K562 (cell line): Measurements from ENCODE around the gene VWA7. TPM values are rescaled to one million over a fixed set of nuclear protein-coding genes. Genes with fewer than 3 reads are reported as not detected.

Experiments used
- ATF2 ChIP-seq: sonication (generic); formaldehyde crosslinking; IDR thresholded peaks from 2 replicates; pipeline ENCODE4 v1.8.1; 2022; ENCODE audit warnings: missing genetic modification reagents
- CEBPB ChIP-seq: fragments of 450-650 bp; IDR thresholded peaks from 2 replicates; pipeline ENCODE4 v1.6.1; 2016; ENCODE audit warnings: missing genetic modification characterization, missing compliant biosample characterization
- CHCHD3 ChIP-seq: fragments of 250-450 bp; sonication (Bioruptor Pico); IDR thresholded peaks from 2 replicates; pipeline ENCODE4 v2.1.2; 2022; ENCODE audit warnings: mild to moderate bottlenecking
- COPS2 ChIP-seq: fragments of 450-650 bp; conservative IDR thresholded peaks from 2 replicates; pipeline ENCODE4 v1.6.1; 2016; ENCODE audit warnings: mild to moderate bottlenecking, moderate library complexity
- CREB1 ChIP-seq, 2 experiments: sonication (generic) in 1 of 2; formaldehyde crosslinking in 1 of 2; IDR thresholded peaks; 2 replicates each; pipeline versions ENCODE4 v1.6.1 to v1.8.0; 2012 to 2022; ENCODE audit warnings: inconsistent platforms in 1 of 2, mild to moderate bottlenecking in 1 of 2, missing genetic modification reagents in 1 of 2, moderate library complexity in 1 of 2
- HIVEP1 ChIP-seq: fragments of 250-450 bp; sonication (Bioruptor Pico); IDR thresholded peaks from 2 replicates; pipeline ENCODE4 v1.4.0; 2020; ENCODE audit warnings: mild to moderate bottlenecking
- HMG20B ChIP-seq: fragments of 250-450 bp; sonication (Bioruptor Pico); IDR thresholded peaks from 2 replicates; pipeline ENCODE4 v1.5.0; 2021; ENCODE audit warnings: mild to moderate bottlenecking
- NEUROD1 ChIP-seq: fragments of 150-350 bp; IDR thresholded peaks from 2 replicates; pipeline ENCODE4 v1.6.1; 2014; ENCODE audit warnings: borderline replicate concordance, low read length, low read depth; ENCODE audit not compliant: partially characterized antibody
- POLR2A ChIP-seq: fragments of 450-650 bp; conservative IDR thresholded peaks from 2 replicates; pipeline ENCODE4 v1.6.1; 2016
- RHOXF2B ChIP-seq: fragments of 250-450 bp; sonication (Bioruptor Pico); conservative IDR thresholded peaks from 2 replicates; pipeline ENCODE4 v1.5.1; 2021
- SLC30A9 ChIP-seq: fragments of 250-450 bp; sonication (Bioruptor Pico); IDR thresholded peaks from 2 replicates; pipeline ENCODE4 v1.8.0; 2022; ENCODE audit warnings: mild to moderate bottlenecking, moderate library complexity
- TCF7L2 ChIP-seq: fragments of 150-350 bp; IDR thresholded peaks from 2 replicates; pipeline ENCODE4 v1.6.1; 2016; ENCODE audit warnings: low read depth, mild to moderate bottlenecking, low read length, moderate library complexity
- ZNF143 ChIP-seq: sonication (generic); formaldehyde crosslinking; IDR thresholded peaks from 2 replicates; pipeline ENCODE4 v1.9.0; 2022; ENCODE audit warnings: mild to moderate bottlenecking, missing genetic modification reagents
- ZNF41 ChIP-seq: fragments of 250-450 bp; sonication (Bioruptor Pico); conservative IDR thresholded peaks from 2 replicates; pipeline ENCODE4 v1.4.0; 2020; ENCODE audit warnings: mild to moderate bottlenecking
- ZNF785 ChIP-seq: fragments of 250-450 bp; sonication (Bioruptor Pico); IDR thresholded peaks from 2 replicates; pipeline ENCODE4 v1.4.0; 2020; ENCODE audit warnings: mild to moderate bottlenecking
- polyA plus RNA-seq, 8 experiments: library from polyadenylated mRNA; depleted of rRNA in 4 of 8; stranded (reverse) in 5 of 8; unstranded in 3 of 8; fragments of >200 nt; fragmentation: Nextera tagmentation in 2 of 8; fragmentation: Illumina TruSeq in 1 of 8; extraction: Ambion mirVana in 2 of 8; extraction: Trizol in 1 of 8; gene quantifications; 2 replicates each; pipeline versions ENCODE4 v1.2.1 to v1.2.3, GENCODE V29; 2011 to 2014; ENCODE audit warnings: inconsistent platforms in 1 of 8, missing spikeins in 1 of 8
- total RNA-seq, 7 experiments: library from RNA; depleted of rRNA in 6 of 7; stranded (reverse); fragments of >200 nt in 6 of 7; fragmentation: Illumina TruSeq in 2 of 7; extraction: Trizol in 2 of 7; gene quantifications; 2 replicates each; pipeline versions ENCODE4 v1.2.1 to v1.2.3, GENCODE V29; 2011 to 2021; ENCODE audit warnings: low replicate concordance in 1 of 7
- TF ChIP-seq, protein P1 (sequence below), 2 experiments: fragments of 450-650 bp; IDR thresholded peaks; 2 replicates each; pipeline ENCODE4 v1.6.1; 2016; ENCODE audit warnings: mild to moderate bottlenecking in 2 of 2, borderline replicate concordance in 1 of 2, low read depth in 1 of 2, moderate library complexity in 1 of 2
- TF ChIP-seq, protein P2 (sequence below): sonication (generic); formaldehyde crosslinking; IDR thresholded peaks from 2 replicates; pipeline ENCODE4 v1.8.1; 2023; ENCODE audit warnings: mild to moderate bottlenecking, missing genetic modification reagents

Gene VWA7
- total and polyA plus RNA-seq, 9 of the 15 experiments (the other 6 are each of a cell fraction or from before 2014, with no cell fraction given), result 0.18 to 2.9 (median 0.95) TPM

DNA sequence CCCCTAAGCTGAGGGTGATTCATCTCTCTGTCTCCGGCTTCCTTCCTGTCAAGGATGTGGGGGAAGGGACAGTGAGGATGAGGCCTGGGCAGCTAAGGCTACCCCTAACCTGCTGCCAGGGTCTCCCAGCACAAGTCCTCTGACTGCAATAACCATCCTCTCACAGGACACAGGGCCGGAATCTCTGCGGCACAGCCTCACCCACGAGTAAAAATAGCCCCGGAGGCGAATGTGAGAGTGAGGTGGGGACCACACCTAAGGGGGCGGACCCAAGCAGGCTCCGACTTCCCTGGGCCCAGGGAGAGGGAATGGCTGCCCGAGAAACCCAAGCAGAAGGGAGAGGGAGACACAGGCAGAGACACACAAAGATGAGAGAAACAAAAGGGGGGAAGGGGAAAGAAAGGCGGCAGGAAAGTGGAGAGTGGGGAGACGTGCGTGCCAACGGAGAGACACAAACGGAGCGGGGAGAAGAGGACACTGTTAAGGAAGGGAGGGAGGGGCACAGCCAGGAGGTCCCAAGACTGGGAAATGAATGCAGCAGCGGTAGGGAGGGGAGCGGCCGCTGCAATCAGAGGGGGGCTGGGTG is 42.2 kb downstream of the VWA7 start (continued):
- peak; percentile 92 for TF ChIP-seq NEUROD1
- no peak for TF ChIP-seq TCF7L2
- no peak for TF ChIP-seq ZNF41
- no peak for TF ChIP-seq ZNF785 (CRISPR knock-in tag)
- TF ChIP-seq ZNF143 (CRISPR knock-in tag), result no peak
- TF ChIP-seq CHCHD3 (CRISPR knock-in tag), result no peak
- no peak for TF ChIP-seq COPS2
- TF ChIP-seq, protein P1, sequence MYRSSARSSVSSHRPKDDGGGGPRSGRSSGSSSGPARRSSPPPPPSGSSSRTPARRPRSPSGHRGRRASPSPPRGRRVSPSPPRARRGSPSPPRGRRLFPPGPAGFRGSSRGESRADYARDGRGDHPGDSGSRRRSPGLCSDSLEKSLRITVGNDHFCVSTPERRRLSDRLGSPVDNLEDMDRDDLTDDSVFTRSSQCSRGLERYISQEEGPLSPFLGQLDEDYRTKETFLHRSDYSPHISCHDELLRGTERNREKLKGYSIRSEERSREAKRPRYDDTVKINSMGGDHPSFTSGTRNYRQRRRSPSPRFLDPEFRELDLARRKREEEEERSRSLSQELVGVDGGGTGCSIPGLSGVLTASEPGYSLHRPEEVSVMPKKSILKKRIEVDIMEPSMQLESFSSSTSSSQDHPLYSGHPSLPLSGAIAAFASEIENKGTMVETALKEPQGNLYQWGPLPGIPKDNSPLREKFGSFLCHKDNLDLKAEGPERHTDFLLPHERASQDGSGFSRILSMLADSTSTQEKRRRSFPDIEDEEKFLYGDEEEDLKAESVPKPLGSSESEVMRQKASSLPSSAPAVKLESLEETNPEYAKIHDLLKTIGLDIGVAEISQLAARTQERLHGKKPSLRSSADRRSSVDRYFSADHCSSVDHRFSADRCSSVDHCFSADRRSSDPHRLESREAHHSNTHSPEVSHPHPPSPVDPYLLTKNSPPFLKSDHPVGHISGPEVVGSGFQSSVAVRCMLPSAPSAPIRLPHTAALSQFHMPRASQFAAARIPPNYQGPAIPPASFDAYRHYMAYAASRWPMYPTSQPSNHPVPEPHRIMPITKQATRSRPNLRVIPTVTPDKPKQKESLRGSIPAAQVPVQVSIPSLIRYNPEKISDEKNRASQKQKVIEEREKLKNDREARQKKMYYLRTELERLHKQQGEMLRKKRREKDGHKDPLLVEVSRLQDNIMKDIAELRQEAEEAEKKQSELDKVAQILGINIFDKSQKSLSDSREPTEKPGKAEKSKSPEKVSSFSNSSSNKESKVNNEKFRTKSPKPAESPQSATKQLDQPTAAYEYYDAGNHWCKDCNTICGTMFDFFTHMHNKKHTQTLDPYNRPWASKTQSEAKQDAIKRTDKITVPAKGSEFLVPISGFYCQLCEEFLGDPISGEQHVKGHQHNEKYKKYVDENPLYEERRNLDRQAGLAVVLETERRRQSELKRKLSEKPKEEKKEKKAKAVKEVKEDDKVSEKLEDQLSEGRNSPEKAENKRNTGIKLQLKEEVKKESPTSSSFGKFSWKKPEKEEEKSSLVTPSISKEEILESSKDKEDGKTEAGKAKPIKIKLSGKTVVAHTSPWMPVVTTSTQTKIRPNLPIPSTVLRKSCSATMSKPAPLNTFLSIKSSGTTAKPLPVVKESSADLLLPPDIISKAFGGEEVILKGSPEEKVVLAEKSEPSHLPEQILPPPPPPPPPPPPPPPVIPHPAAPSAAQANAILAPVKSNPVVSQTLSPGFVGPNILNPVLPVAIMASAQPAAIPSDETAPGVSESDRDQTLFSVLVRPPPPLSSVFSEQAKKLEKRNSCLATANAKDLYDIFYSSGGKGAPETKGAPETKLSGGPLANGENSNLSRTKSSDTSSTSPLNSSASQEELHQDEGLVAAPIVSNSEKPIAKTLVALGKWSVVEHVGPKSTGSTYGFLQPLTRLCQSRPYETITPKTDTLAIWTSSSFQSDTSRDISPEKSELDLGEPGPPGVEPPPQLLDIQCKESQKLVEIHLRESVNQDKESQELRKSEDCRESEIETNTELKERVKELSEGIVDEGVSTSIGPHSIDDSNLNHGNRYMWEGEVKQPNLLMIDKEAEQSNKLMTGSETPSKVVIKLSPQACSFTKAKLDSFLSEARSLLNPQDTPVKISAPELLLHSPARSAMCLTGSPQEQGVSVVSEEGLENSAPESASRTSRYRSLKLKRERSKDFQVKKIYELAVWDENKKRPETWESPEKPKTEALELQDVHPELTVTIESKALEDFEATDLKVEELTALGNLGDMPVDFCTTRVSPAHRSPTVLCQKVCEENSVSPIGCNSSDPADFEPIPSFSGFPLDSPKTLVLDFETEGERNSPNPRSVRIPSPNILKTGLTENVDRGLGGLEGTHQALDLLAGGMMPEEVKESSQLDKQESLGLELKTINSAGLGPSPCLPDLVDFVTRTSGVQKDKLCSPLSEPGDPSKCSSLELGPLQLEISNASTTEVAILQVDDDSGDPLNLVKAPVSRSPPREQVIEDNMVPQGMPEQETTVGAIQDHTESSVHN (IDR thresholded peaks at IDR 0.05; ENCODE audit: borderline replicate concordance in 1 of 2, low read depth in 1 of 2), result no peak
- peak; percentile 88 for TF ChIP-seq POLR2A
- TF ChIP-seq HMG20B (CRISPR knock-in tag), result no peak
- TF ChIP-seq RHOXF2B (CRISPR knock-in tag), result peak; percentile 59; the same call in 1 of the 2 replicates
- TF ChIP-seq ATF2 (CRISPR knock-in tag), result no peak
- TF ChIP-seq, protein P2, sequence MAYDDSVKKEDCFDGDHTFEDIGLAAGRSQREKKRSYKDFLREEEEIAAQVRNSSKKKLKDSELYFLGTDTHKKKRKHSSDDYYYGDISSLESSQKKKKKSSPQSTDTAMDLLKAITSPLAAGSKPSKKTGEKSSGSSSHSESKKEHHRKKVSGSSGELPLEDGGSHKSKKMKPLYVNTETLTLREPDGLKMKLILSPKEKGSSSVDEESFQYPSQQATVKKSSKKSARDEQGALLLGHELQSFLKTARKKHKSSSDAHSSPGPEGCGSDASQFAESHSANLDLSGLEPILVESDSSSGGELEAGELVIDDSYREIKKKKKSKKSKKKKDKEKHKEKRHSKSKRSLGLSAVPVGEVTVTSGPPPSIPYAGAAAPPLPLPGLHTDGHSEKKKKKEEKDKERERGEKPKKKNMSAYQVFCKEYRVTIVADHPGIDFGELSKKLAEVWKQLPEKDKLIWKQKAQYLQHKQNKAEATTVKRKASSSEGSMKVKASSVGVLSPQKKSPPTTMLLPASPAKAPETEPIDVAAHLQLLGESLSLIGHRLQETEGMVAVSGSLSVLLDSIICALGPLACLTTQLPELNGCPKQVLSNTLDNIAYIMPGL, result no peak
- no peak for TF ChIP-seq SLC30A9 (CRISPR knock-in tag)
- no peak for TF ChIP-seq CEBPB
- TF ChIP-seq CREB1 (IDR thresholded peaks at IDR 0.05), result no peak
- TF ChIP-seq CREB1 (CRISPR knock-in tag; IDR thresholded peaks at IDR 0.05), result no peak
- no peak for TF ChIP-seq HIVEP1 (CRISPR knock-in tag)
